IMR-90 (cell line): ENCODE results near the gene BDNF. TPM values are rescaled to one million over a fixed set of nuclear protein-coding genes. Genes with fewer than 3 reads are reported as not detected.

Source experiments
- ATAC-seq: fragments of 200-7000 bp; cut with Tn5 transposase; 2 replicates; pipeline ENCODE4 v1.9.1; 2020; ENCODE audit warnings: low read depth, mild to moderate bottlenecking, moderate library complexity
- BruUV-seq: library from RNA; stranded (reverse); fragments of 400-500 nt; replicated peaks from 2 replicates; lab custom pipeline; 2021; lab: Mats Ljungman, UMichigan
- CTCF ChIA-PET: fragments of 300-600 bp; formaldehyde crosslinking; extraction: SDS; loops from one replicate; lab custom pipeline; 2021; ENCODE audit warnings: antibody characterized with exemption; lab: Yijun Ruan, JAX
- POLR2A ChIA-PET: fragments of 300-600 bp; sonication (Branson Sonifier 250); formaldehyde crosslinking; loops from one replicate; lab custom pipeline; 2022; ENCODE audit warnings: antibody characterized with exemption; ENCODE audit not compliant: unreplicated experiment; lab: Charles Lee
- DNase-seq: peaks from one replicate; pipeline ENCODE4 v3.0.0; 2013
- H2AFZ ChIP-seq: replicated peaks from 2 replicates; pipeline ENCODE3; 2013; ENCODE audit warnings: low read length, mild to moderate bottlenecking; ENCODE audit not compliant: poor library complexity
- H2AK5ac ChIP-seq: 2 replicates; pipeline ENCODE4 v1.6.1; 2013; ENCODE audit warnings: low read depth, low read length, inconsistent platforms
- H2AK9ac ChIP-seq: replicated peaks from 2 replicates; pipeline ENCODE3; 2013; ENCODE audit warnings: mild to moderate bottlenecking, low read depth, low read length, moderate library complexity; ENCODE audit not compliant: poor library complexity
- H2BK120ac ChIP-seq: 2 replicates; pipeline ENCODE4 v1.6.1; 2013; ENCODE audit warnings: low read depth, low read length, inconsistent platforms
- H2BK15ac ChIP-seq: 3 replicates; pipeline ENCODE4 v1.6.1; 2013; ENCODE audit warnings: low read depth, low read length, inconsistent platforms
- H2BK20ac ChIP-seq: 2 replicates; pipeline ENCODE4 v1.6.1; 2013; ENCODE audit warnings: low read depth, mild to moderate bottlenecking, inconsistent platforms, low read length, moderate library complexity
- H2BK5ac ChIP-seq: 2 replicates; pipeline ENCODE4 v1.6.1; 2013; ENCODE audit warnings: mild to moderate bottlenecking, low read depth, low read length, inconsistent platforms; ENCODE audit not compliant: poor library complexity, severe bottlenecking
- H3K14ac ChIP-seq: replicated peaks from 2 replicates; pipeline ENCODE4 v1.6.1; 2013; ENCODE audit warnings: low read depth, low read length, inconsistent platforms
- H3K18ac ChIP-seq: 2 replicates; pipeline ENCODE4 v1.6.1; 2013; ENCODE audit warnings: low read depth, low read length, control low read depth
- H3K23ac ChIP-seq: 2 replicates; pipeline ENCODE4 v1.6.1; 2013; ENCODE audit warnings: low read depth, low read length, inconsistent platforms
- H3K27ac ChIP-seq: 2 replicates; pipeline ENCODE4 v1.5.1; 2013; ENCODE audit warnings: mild to moderate bottlenecking, control low read depth, low read length; ENCODE audit not compliant: insufficient read depth
- H3K27me3 ChIP-seq: 2 replicates; pipeline ENCODE4 v1.6.1; 2013; ENCODE audit warnings: low read length; ENCODE audit not compliant: control insufficient read depth, insufficient read depth
- H3K36me3 ChIP-seq: 2 replicates; pipeline ENCODE4 v1.6.1; 2013; ENCODE audit warnings: low read length, mixed read lengths; ENCODE audit not compliant: control insufficient read depth, insufficient read depth
- H3K4ac ChIP-seq: 2 replicates; pipeline ENCODE4 v1.6.1; 2013; ENCODE audit warnings: low read depth, low read length, inconsistent platforms
- H3K4me1 ChIP-seq: 2 replicates; pipeline ENCODE4 v1.6.1; 2013; ENCODE audit warnings: low read length, mixed read lengths; ENCODE audit not compliant: control insufficient read depth, insufficient read depth
- H3K4me2 ChIP-seq: 2 replicates; pipeline ENCODE4 v1.6.1; 2013; ENCODE audit warnings: low read depth, mild to moderate bottlenecking, control low read depth, low read length, moderate library complexity
- H3K4me3 ChIP-seq: 2 replicates; pipeline ENCODE4 v1.5.1; 2013; ENCODE audit warnings: low read depth, mild to moderate bottlenecking, control low read depth, low read length, moderate library complexity; ENCODE audit not compliant: insufficient read depth
- H3K56ac ChIP-seq: 2 replicates; pipeline ENCODE4 v1.6.1; 2013; ENCODE audit warnings: low read length, inconsistent platforms; ENCODE audit not compliant: insufficient read depth; ENCODE audit errors: extremely low read depth
- H3K79me1 ChIP-seq, 2 experiments: 2 replicates each; pipeline ENCODE4 v1.6.1; 2013; ENCODE audit warnings: low read length in 2 of 2, inconsistent platforms in 1 of 2, low read depth in 1 of 2
- H3K9ac ChIP-seq: 2 replicates; pipeline ENCODE4 v1.6.1; 2013; ENCODE audit warnings: low read depth, low read length, control low read depth
- H3K9me1 ChIP-seq: 2 replicates; pipeline ENCODE4 v1.6.1; 2013; ENCODE audit warnings: low read length, inconsistent platforms; ENCODE audit not compliant: insufficient read depth
- H3K9me3 ChIP-seq: 2 replicates; pipeline ENCODE4 v1.6.1; 2013; ENCODE audit warnings: low read length; ENCODE audit not compliant: control insufficient read depth, insufficient read depth
- H4K20me1 ChIP-seq: 2 replicates; pipeline ENCODE4 v1.6.1; 2013; ENCODE audit warnings: low read length, inconsistent platforms; ENCODE audit not compliant: insufficient read depth
- H4K5ac ChIP-seq: 2 replicates; pipeline ENCODE4 v1.6.1; 2013; ENCODE audit warnings: mild to moderate bottlenecking, low read depth, low read length, control low read depth
- H4K8ac ChIP-seq, 2 experiments: 2 replicates each; pipeline ENCODE4 v1.6.1; 2013; ENCODE audit warnings: low read depth in 2 of 2, low read length in 2 of 2, control low read depth in 1 of 2, inconsistent platforms in 1 of 2
- H4K91ac ChIP-seq: 2 replicates; pipeline ENCODE4 v1.6.1; 2013; ENCODE audit warnings: low read depth, low read length, inconsistent platforms; ENCODE audit not compliant: insufficient read depth
- BHLHE40 ChIP-seq: fragments of 150-350 bp; IDR thresholded peaks from 2 replicates; pipeline ENCODE4 v1.6.1; 2016; ENCODE audit warnings: mild to moderate bottlenecking, low read depth, low read length
- CEBPB ChIP-seq: IDR thresholded peaks from 2 replicates; pipeline ENCODE4 v1.6.1; 2012; ENCODE audit warnings: low read depth, low read length, improper control_type of control experiment
- CHD1 ChIP-seq: IDR thresholded peaks from 2 replicates; pipeline ENCODE4 v1.6.1; 2012; ENCODE audit warnings: low read depth, low read length, improper control_type of control experiment
- FOS ChIP-seq: fragments of 150-350 bp; IDR thresholded peaks from 2 replicates; pipeline ENCODE4 v1.6.1; 2016; ENCODE audit warnings: low read depth, low read length
- MAFK ChIP-seq: IDR thresholded peaks from 2 replicates; pipeline ENCODE4 v1.6.1; 2012; ENCODE audit warnings: low read depth, low read length, improper control_type of control experiment
- MAZ ChIP-seq: IDR thresholded peaks from 2 replicates; pipeline ENCODE4 v1.6.1; 2012; ENCODE audit warnings: low read depth, mild to moderate bottlenecking, low read length, improper control_type of control experiment, moderate library complexity, borderline replicate concordance
- MXI1 ChIP-seq: IDR thresholded peaks from 2 replicates; pipeline ENCODE4 v1.6.1; 2012; ENCODE audit warnings: low read depth, mild to moderate bottlenecking, low read length, moderate library complexity, borderline replicate concordance
- NFE2L2 ChIP-seq: fragments of 150-350 bp; IDR thresholded peaks from 2 replicates; pipeline ENCODE4 v1.6.1; 2016; ENCODE audit warnings: low read depth, mild to moderate bottlenecking, low read length
- POLR2A ChIP-seq: IDR thresholded peaks from 2 replicates; pipeline ENCODE4 v1.6.1; 2012; ENCODE audit warnings: mild to moderate bottlenecking, low read depth, low read length
- RAD21 ChIP-seq: IDR thresholded peaks from 2 replicates; pipeline ENCODE4 v1.6.1; 2012; ENCODE audit warnings: low read length, improper control_type of control experiment
- RCOR1 ChIP-seq: IDR thresholded peaks from 2 replicates; pipeline ENCODE4 v1.6.1; 2012; ENCODE audit warnings: mild to moderate bottlenecking, low read length, improper control_type of control experiment; ENCODE audit not compliant: insufficient replicate concordance
- RFX5 ChIP-seq: IDR thresholded peaks from 2 replicates; pipeline ENCODE4 v1.8.0; 2012; ENCODE audit warnings: low read depth, mild to moderate bottlenecking, low read length, moderate library complexity
- SMC3 ChIP-seq: fragments of 150-350 bp; IDR thresholded peaks from 2 replicates; pipeline ENCODE4 v1.6.1; 2016; ENCODE audit warnings: low read depth, mild to moderate bottlenecking, antibody characterized with exemption, low read length, moderate library complexity
- WGBS, 2 experiments: methylation state at CpG; one replicate each; pipeline versions ENCODE4 v1.1.5 to v1.1.7; 2013; ENCODE audit warnings: missing lambda C conversion rate in 2 of 2; ENCODE audit not compliant: insufficient read length in 1 of 2; ENCODE audit errors: extremely low coverage in 2 of 2; 5-methylcytosine and 5-hydroxymethylcytosine counted together
- dilution Hi-C: fragments of 300-500 bp; cut with HindIII; formaldehyde crosslinking; loops from one replicate; pipeline ENCODE4 v1.14.3; 2018; ENCODE audit warnings: low sequenced_read_pairs; ENCODE audit not compliant: unreplicated experiment
- in situ Hi-C: fragments of 300-500 bp; cut with MboI; formaldehyde crosslinking; loops from 3 replicates; pipeline ENCODE4 v1.14.3; 2019; ENCODE audit warnings: low sequenced_read_pairs, inconsistent platforms, mixed read lengths
- intact Hi-C: fragments of 100-400 bp; cut with micrococcal nuclease; formaldehyde crosslinking; loops from 2 replicates; pipeline ENCODE4 v1.10.0; 2022
- polyA plus RNA-seq, 3 experiments: library from polyadenylated mRNA; depleted of rRNA; stranded (reverse); fragments of >200 nt; gene quantifications; 2 replicates each; pipeline ENCODE4 v1.2.3, GENCODE V29; 2012; ENCODE audit warnings: low replicate concordance in 1 of 3
- total RNA-seq: library from RNA; depleted of rRNA; stranded (reverse); fragments of >200 nt; gene quantifications from 2 replicates; pipeline ENCODE4 v1.2.3, GENCODE V29; 2012
- TF ChIP-seq, protein P1 (sequence below): conservative IDR thresholded peaks from 2 replicates; pipeline ENCODE4 v1.5.1; 2012; ENCODE audit warnings: mild to moderate bottlenecking, low read depth, low read length, improper control_type of control experiment
- TF ChIP-seq, protein P2 (sequence below): fragments of 150-350 bp; IDR thresholded peaks from 2 replicates; pipeline ENCODE4 v1.6.1; 2016; ENCODE audit warnings: low read depth, mild to moderate bottlenecking, low read length, moderate library complexity, borderline replicate concordance
- TF ChIP-seq, protein P3 (sequence below): fragments of 150-350 bp; IDR thresholded peaks from 2 replicates; pipeline ENCODE4 v1.6.1; 2017; ENCODE audit warnings: mild to moderate bottlenecking, antibody characterized with exemption, low read length, low read depth

Gene BDNF
- total and polyA plus RNA-seq, 2 of the 4 experiments (the other 2 are of a cell fraction), result 94.8 to 152 TPM

DNA sequence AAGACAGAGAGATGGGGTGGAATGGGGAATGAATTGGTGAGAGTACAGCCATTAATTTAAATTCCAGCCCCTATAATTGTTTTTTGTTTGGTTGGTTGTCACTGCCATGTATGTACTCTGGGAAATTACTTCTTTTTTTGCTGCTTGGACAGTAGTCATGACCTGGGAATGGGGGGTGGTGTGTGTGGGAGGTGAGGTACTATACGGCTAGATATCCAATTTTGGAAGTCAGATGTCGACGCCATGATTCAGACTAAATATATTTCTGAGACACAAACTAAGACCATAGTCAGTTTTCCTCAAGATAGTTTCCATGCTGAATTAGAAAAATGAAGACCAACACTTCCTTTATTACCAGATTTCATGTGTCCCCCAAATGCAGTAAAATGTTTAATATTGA, 7.4 kb upstream of the BDNF start:
- Histone ChIP-seq H3K9me3 (no peaks in the 10 kb centered on the region), H3K27ac (no peak overlapping the region), H3K4ac (no peak overlapping the region), H2BK120ac (no peak overlapping the region), H2BK5ac (no peak overlapping the region), H2BK15ac (0 out of 3 replicates have a peak overlapping the region, but pooled peaks have one; percentile 56), H2AFZ (no peak overlapping the region), H3K56ac (no peak overlapping the region), H4K20me1 (no peaks in the 10 kb centered on the region), H3K27me3 (no peaks in the 10 kb centered on the region), H4K8ac (no peak overlapping the region), H3K4me2 (no peak overlapping the region), H3K79me1 (peaks cover 5 to 10% of the 10 kb centered on the region in 2 experiments), H3K23ac (no peak overlapping the region), H2AK9ac (no peak overlapping the region), H4K5ac (no peak overlapping the region), H2BK20ac (no peak overlapping the region; the same call in 1 of the 2 replicates), H3K9me1 (no peaks in the 10 kb centered on the region), H3K18ac (peak overlapping the region; percentile 57; the same call in 1 of the 2 replicates), H3K9ac (no peak overlapping the region), H3K4me3 (no peak overlapping the region), H3K14ac (0 out of 2 replicates have a peak overlapping the region, but pooled peaks have one; percentile 27), H2AK5ac (no peak overlapping the region), H3K4me1 (peaks cover 6% of the 10 kb centered on the region), H3K36me3 (no peaks in the 10 kb centered on the region), H4K91ac (no peak overlapping the region)
- no CpG with 5 or more reads among the region's 3 CpGs for WGBS, 2 experiments
- no peak for ATAC-seq
- in situ Hi-C loops, result loop anchor here (10.0 to 25.0 kb wide), 4 partner anchors 397 to 1455 kb away; partner anchors contain the start of genes KIF18A and METTL15
- no peak for DNase-seq
- TF ChIP-seq FOS (no peak), MAZ (no peak), RAD21 (no peak), SMC3 (no peak), MAFK (no peak), MXI1 (no peak), CHD1 (no peak), BHLHE40 (no peak), POLR2A (no peak), RFX5 (no peak), RCOR1 (no peak), NFE2L2 (no peak), CEBPB (no peak)
- TF ChIP-seq, protein P1, sequence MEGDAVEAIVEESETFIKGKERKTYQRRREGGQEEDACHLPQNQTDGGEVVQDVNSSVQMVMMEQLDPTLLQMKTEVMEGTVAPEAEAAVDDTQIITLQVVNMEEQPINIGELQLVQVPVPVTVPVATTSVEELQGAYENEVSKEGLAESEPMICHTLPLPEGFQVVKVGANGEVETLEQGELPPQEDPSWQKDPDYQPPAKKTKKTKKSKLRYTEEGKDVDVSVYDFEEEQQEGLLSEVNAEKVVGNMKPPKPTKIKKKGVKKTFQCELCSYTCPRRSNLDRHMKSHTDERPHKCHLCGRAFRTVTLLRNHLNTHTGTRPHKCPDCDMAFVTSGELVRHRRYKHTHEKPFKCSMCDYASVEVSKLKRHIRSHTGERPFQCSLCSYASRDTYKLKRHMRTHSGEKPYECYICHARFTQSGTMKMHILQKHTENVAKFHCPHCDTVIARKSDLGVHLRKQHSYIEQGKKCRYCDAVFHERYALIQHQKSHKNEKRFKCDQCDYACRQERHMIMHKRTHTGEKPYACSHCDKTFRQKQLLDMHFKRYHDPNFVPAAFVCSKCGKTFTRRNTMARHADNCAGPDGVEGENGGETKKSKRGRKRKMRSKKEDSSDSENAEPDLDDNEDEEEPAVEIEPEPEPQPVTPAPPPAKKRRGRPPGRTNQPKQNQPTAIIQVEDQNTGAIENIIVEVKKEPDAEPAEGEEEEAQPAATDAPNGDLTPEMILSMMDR, result no peak
- TF ChIP-seq, protein P2, sequence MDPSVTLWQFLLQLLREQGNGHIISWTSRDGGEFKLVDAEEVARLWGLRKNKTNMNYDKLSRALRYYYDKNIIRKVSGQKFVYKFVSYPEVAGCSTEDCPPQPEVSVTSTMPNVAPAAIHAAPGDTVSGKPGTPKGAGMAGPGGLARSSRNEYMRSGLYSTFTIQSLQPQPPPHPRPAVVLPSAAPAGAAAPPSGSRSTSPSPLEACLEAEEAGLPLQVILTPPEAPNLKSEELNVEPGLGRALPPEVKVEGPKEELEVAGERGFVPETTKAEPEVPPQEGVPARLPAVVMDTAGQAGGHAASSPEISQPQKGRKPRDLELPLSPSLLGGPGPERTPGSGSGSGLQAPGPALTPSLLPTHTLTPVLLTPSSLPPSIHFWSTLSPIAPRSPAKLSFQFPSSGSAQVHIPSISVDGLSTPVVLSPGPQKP, result no peak
- TF ChIP-seq, protein P3, sequence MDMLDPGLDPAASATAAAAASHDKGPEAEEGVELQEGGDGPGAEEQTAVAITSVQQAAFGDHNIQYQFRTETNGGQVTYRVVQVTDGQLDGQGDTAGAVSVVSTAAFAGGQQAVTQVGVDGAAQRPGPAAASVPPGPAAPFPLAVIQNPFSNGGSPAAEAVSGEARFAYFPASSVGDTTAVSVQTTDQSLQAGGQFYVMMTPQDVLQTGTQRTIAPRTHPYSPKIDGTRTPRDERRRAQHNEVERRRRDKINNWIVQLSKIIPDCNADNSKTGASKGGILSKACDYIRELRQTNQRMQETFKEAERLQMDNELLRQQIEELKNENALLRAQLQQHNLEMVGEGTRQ, result no peak
- dilution Hi-C loops, result no loop called here
- POLR2A ChIA-PET, result no interaction called here
- no TSS peak for BruUV-seq
- intact Hi-C loops, result no loop called here
- CTCF ChIA-PET, result no interaction called here
